ENCODE results near the gene KIAA0753.

GRCh38 chr17:6548578-6549330 lies 91.8 kb downstream of the KIAA0753 start:
- TF ChIP-seq CEBPB (IDR thresholded peaks at IDR 0.05; ENCODE audit: low read depth, low read length), result no peak
- TF ChIP-seq USF2 (IDR thresholded peaks at IDR 0.05; ENCODE audit: low read depth, low read length), result no peak
- TF ChIP-seq CTCF (conservative IDR thresholded peaks at IDR 0.05; ENCODE audit: low read depth, low read length), result no peak
- TF ChIP-seq BHLHE40 (IDR thresholded peaks at IDR 0.05; ENCODE audit: low read depth, low read length), result no peak
- no peak for TF ChIP-seq POLR2A (IDR thresholded peaks at IDR 0.05; ENCODE audit: low read depth, low read length)
- no peak for TF ChIP-seq CHD1 (IDR thresholded peaks at IDR 0.05; ENCODE audit: low read depth, low read length)
- TF ChIP-seq RAD21 (IDR thresholded peaks at IDR 0.05; ENCODE audit: low read length), result no peak
- TF ChIP-seq RCOR1 (IDR thresholded peaks at IDR 0.05; ENCODE audit: insufficient replicate concordance, low read length), result no peak
- TF ChIP-seq MAFK (IDR thresholded peaks at IDR 0.05; ENCODE audit: low read depth, low read length), result no peak
- TF ChIP-seq RFX5 (IDR thresholded peaks at IDR 0.05; ENCODE audit: low read depth, low read length), result no peak
- no peak for TF ChIP-seq MAZ (IDR thresholded peaks at IDR 0.05; ENCODE audit: borderline replicate concordance, low read depth, low read length)
